T-helper 1 cell treated with Interleukin-12 subunit alpha and Interleukin-12 subunit beta and Interleukin-4 antibody, amounts not matched to agents 30 μg/mL and 1 μg/mL, for 36 hours (primary cell): ENCODE data around the gene CHM.

Experiments
- H3K27ac Mint-ChIP-seq: one replicate; pipeline ENCODE4 v1.8.0; 2021; ENCODE audit warnings: mild to moderate bottlenecking, mixed read lengths
- H3K27me3 Mint-ChIP-seq: one replicate; pipeline ENCODE4 v1.8.0; 2021; ENCODE audit warnings: low read depth, mixed read lengths
- H3K36me3 Mint-ChIP-seq: one replicate; pipeline ENCODE4 v1.8.0; 2021; ENCODE audit warnings: low read depth, mixed read lengths
- H3K4me1 Mint-ChIP-seq: one replicate; pipeline ENCODE4 v1.8.0; 2021; ENCODE audit warnings: low read depth, mixed read lengths
- H3K4me3 Mint-ChIP-seq: one replicate; pipeline ENCODE4 v1.8.0; 2021; ENCODE audit warnings: mild to moderate bottlenecking, moderate library complexity, mixed read lengths
- H3K9me3 Mint-ChIP-seq: one replicate; pipeline ENCODE4 v1.8.0; 2021; ENCODE audit warnings: mixed read lengths

CHM gene

GRCh38 chrX:85906399-85906798, 141.0 kb downstream of the CHM start:
- no peaks in the 10 kb centered on the region for H3K27me3 Mint-ChIP-seq
- no peaks in the 10 kb centered on the region for H3K4me1 Mint-ChIP-seq
- H3K9me3 Mint-ChIP-seq: no peaks in the 10 kb centered on the region
- H3K4me3 Mint-ChIP-seq: no peak overlapping the region
- H3K36me3 Mint-ChIP-seq: no peaks in the 10 kb centered on the region
- H3K27ac Mint-ChIP-seq: no peak overlapping the region

GRCh38 chrX:85905851-85906250, 141.5 kb downstream of the CHM start:
- Mint-ChIP-seq H3K36me3 (no peaks in the 10 kb centered on the region), H3K4me1 (no peaks in the 10 kb centered on the region), H3K27me3 (no peaks in the 10 kb centered on the region), H3K27ac (no peak overlapping the region), H3K4me3 (no peak overlapping the region), H3K9me3 (no peaks in the 10 kb centered on the region)

DNA sequence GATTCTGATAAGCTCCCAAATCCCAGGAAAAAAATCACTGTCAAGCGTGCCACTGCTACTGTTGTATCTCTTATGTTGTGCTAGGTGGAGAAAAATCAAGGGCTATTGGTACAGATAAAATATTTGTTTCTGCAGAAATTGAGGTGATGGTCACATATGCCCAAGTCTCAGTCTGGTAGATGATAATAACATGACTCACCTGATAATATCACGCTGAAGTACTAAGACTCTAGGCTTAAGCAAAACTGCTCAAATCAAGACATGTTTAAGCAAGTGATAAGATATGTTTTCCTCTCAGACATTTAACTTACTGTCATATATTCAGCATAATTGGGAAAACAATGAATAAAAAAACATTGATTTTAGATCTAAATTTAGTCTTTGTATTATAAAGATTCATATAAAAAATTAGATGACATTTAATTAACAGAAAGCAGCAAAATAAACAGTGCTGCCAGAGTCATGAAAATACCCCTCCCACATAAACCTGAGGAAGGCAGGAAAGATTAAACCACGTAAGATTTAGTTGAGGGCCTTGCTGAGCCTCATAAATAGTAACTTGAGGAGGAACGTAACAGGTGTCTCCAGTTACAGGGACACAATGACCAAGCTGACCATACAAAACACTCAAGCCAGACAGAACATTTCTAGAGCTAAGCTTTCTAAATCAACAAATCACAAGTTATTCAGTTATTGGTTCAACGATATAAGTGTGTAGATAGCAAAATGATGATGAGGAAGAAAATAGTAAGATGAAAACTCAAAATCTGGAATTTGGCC, 143.5 kb downstream of the CHM start:
- no peaks in the 10 kb centered on the region for H3K9me3 Mint-ChIP-seq
- no peak overlapping the region for H3K4me3 Mint-ChIP-seq
- H3K4me1 Mint-ChIP-seq: no peaks in the 10 kb centered on the region
- H3K36me3 Mint-ChIP-seq: peaks cover 4% of the 10 kb centered on the region
- H3K27ac Mint-ChIP-seq: no peak overlapping the region
- no peaks in the 10 kb centered on the region for H3K27me3 Mint-ChIP-seq

- Mint-ChIP-seq H3K27me3 (no peaks in the 10 kb centered on the region), H3K27ac (no peak overlapping the region), H3K4me1 (no peaks in the 10 kb centered on the region), H3K9me3 (peaks cover 3% of the 10 kb centered on the region), H3K4me3 (no peak overlapping the region), H3K36me3 (peaks cover 11% of the 10 kb centered on the region)
Measured at GRCh38 chrX:85897362-85898126, 149.8 kb downstream of the CHM start.

- no peak overlapping the region for H3K4me3 Mint-ChIP-seq
Measured at GRCh38 chrX:85882601-85883000, 164.8 kb downstream of the CHM start.

GRCh38 chrX:85870585-85870984, 176.8 kb downstream of the CHM start:
- H3K27ac Mint-ChIP-seq: no peak overlapping the region
- peaks cover 28% of the 10 kb centered on the region for H3K9me3 Mint-ChIP-seq
- H3K4me3 Mint-ChIP-seq: no peak overlapping the region
- H3K27me3 Mint-ChIP-seq: no peaks in the 10 kb centered on the region
- peaks cover 24% of the 10 kb centered on the region for H3K36me3 Mint-ChIP-seq
- no peaks in the 10 kb centered on the region for H3K4me1 Mint-ChIP-seq

More at GRCh38 chrX:85882601-85883000, 164.8 kb downstream of the CHM start:
- no peaks in the 10 kb centered on the region for H3K4me1 Mint-ChIP-seq
- no peaks in the 10 kb centered on the region for H3K27me3 Mint-ChIP-seq
- no peaks in the 10 kb centered on the region for H3K9me3 Mint-ChIP-seq
- H3K36me3 Mint-ChIP-seq: peaks cover 1% of the 10 kb centered on the region
- H3K27ac Mint-ChIP-seq: no peak overlapping the region

- no peak overlapping the region for H3K27ac Mint-ChIP-seq
- H3K4me1 Mint-ChIP-seq: no peaks in the 10 kb centered on the region
- H3K27me3 Mint-ChIP-seq: no peaks in the 10 kb centered on the region
- H3K9me3 Mint-ChIP-seq: peaks cover 33% of the 10 kb centered on the region
- peaks cover 28% of the 10 kb centered on the region for H3K36me3 Mint-ChIP-seq
- H3K4me3 Mint-ChIP-seq: no peak overlapping the region
Measured at GRCh38 chrX:85865324-85865723, 182.0 kb downstream of the CHM start.

DNA sequence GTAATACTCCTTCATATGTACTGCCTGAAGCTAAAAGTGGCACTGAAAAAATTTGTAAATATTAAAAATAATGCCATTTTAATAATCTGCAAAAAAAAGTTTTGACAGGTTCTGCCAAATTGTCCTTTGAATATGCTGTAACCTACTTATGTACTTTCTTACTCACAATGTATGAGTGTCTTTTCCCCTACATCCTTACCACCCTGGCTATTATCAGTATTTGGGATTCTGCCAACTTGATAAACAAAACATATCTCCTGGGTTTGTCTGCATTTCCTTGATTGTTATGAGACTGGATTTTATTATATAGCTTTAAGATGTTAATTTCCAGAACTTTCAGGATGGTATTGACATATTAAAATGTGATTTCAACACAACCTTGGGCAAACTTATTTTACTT, 187.9 kb downstream of the CHM start:
- Mint-ChIP-seq H3K27ac (no peak overlapping the region), H3K9me3 (no peaks in the 10 kb centered on the region), H3K27me3 (no peaks in the 10 kb centered on the region), H3K36me3 (peaks cover 4% of the 10 kb centered on the region), H3K4me3 (no peak overlapping the region), H3K4me1 (no peaks in the 10 kb centered on the region)

GRCh38 chrX:85851418-85851817, 195.9 kb downstream of the CHM start:
- H3K27ac Mint-ChIP-seq: no peak overlapping the region
- H3K4me3 Mint-ChIP-seq: no peak overlapping the region
- H3K9me3 Mint-ChIP-seq: no peaks in the 10 kb centered on the region
- no peaks in the 10 kb centered on the region for H3K27me3 Mint-ChIP-seq
- H3K4me1 Mint-ChIP-seq: no peaks in the 10 kb centered on the region
- no peaks in the 10 kb centered on the region for H3K36me3 Mint-ChIP-seq

GRCh38 chrX:85836868-85837267, 210.5 kb downstream of the CHM start:
- H3K4me3 Mint-ChIP-seq: no peak overlapping the region
- no peaks in the 10 kb centered on the region for H3K36me3 Mint-ChIP-seq
- H3K4me1 Mint-ChIP-seq: no peaks in the 10 kb centered on the region
- H3K27me3 Mint-ChIP-seq: peaks cover 4% of the 10 kb centered on the region
- H3K9me3 Mint-ChIP-seq: no peaks in the 10 kb centered on the region
- H3K27ac Mint-ChIP-seq: no peak overlapping the region

DNA sequence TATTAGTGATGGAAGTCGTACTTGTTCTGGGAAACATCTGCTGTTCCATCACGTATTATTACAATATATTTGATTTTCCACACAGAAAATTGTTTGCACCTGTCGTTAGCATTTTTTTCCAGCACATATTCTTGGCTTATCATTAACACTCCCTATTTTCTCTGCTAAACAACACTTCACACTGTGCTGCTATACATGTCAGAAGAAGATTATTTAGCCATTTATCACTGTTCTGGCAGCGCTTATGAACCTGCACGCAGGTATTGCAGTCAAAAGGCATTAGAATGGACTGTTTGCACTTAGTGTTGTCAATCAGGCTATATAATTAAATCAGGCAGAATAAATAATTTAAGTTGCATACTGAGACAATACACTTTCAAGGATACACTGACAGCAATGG, 218.6 kb downstream of the CHM start:
- no peak overlapping the region for H3K4me3 Mint-ChIP-seq
- H3K36me3 Mint-ChIP-seq: no peaks in the 10 kb centered on the region
- H3K27me3 Mint-ChIP-seq: peaks cover 4% of the 10 kb centered on the region
- no peaks in the 10 kb centered on the region for H3K4me1 Mint-ChIP-seq
- no peak overlapping the region for H3K27ac Mint-ChIP-seq
- no peaks in the 10 kb centered on the region for H3K9me3 Mint-ChIP-seq

- Mint-ChIP-seq H3K36me3 (no peaks in the 10 kb centered on the region), H3K9me3 (peaks cover 17% of the 10 kb centered on the region), H3K27ac (no peak overlapping the region), H3K27me3 (no peaks in the 10 kb centered on the region), H3K4me1 (no peaks in the 10 kb centered on the region), H3K4me3 (no peak overlapping the region)
Measured at GRCh38 chrX:85815203-85815751, 232.1 kb downstream of the CHM start.
